GM06990 (cell line): ENCODE data around the gene HMCES.

Experiments
- DNase-seq: peaks from one replicate; pipeline ENCODE4 v3.0.0-alpha.2; 2011; ENCODE audit not compliant: insufficient read length; ENCODE audit errors: extremely low read depth
- H3K27me3 ChIP-seq: replicated peaks from 2 replicates; pipeline ENCODE4 v1.6.0; 2011; ENCODE audit warnings: low read length; ENCODE audit not compliant: control insufficient read depth, insufficient read depth
- H3K36me3 ChIP-seq: 2 replicates; pipeline ENCODE4 v1.5.1; 2011; ENCODE audit warnings: low read length; ENCODE audit not compliant: control insufficient read depth, insufficient read depth
- H3K4me3 ChIP-seq: replicated peaks from 2 replicates; pipeline ENCODE4 v1.5.1; 2011; ENCODE audit warnings: low read depth, mild to moderate bottlenecking, control low read depth, low read length
- TF ChIP-seq, protein P1 (sequence below): IDR thresholded peaks from 2 replicates; pipeline ENCODE4 v1.5.1; 2011; ENCODE audit warnings: low read length, control low read depth, mild to moderate bottlenecking, inconsistent platforms; ENCODE audit not compliant: insufficient read depth, poor library complexity, severe bottlenecking

HMCES gene

DNA sequence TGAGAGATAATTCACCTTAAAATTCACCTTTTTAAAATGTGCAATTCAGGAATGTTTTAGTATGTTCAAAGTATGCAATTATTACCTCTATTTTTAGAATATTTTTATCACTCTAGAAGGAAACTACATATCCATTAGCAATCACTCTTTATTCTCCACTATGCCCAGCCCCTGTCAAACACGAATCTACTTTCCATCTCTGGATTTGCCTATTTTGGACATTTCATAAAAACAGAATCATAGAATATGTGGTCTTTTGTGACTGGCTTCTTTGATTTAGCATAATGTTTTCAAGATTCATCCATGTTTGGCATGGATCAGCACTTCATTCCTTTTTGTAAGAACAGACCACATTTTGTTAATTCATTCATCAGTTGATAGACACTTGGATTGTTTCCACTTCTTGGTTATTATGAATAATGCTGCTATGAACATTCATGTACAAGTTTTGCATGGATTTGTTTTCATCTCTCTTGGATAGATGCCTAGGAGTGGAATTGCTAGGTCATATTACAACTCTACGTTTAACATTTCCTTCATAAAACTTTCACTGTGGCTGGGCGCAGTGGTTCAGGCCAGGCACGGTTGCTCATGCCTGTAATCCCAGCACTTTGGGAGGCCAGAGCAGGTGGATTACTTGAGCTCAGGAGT, 12.7 kb downstream of the HMCES start:
- DNase-seq, result no peak
- TF ChIP-seq, protein P1, sequence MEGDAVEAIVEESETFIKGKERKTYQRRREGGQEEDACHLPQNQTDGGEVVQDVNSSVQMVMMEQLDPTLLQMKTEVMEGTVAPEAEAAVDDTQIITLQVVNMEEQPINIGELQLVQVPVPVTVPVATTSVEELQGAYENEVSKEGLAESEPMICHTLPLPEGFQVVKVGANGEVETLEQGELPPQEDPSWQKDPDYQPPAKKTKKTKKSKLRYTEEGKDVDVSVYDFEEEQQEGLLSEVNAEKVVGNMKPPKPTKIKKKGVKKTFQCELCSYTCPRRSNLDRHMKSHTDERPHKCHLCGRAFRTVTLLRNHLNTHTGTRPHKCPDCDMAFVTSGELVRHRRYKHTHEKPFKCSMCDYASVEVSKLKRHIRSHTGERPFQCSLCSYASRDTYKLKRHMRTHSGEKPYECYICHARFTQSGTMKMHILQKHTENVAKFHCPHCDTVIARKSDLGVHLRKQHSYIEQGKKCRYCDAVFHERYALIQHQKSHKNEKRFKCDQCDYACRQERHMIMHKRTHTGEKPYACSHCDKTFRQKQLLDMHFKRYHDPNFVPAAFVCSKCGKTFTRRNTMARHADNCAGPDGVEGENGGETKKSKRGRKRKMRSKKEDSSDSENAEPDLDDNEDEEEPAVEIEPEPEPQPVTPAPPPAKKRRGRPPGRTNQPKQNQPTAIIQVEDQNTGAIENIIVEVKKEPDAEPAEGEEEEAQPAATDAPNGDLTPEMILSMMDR, result no peak
- Histone ChIP-seq H3K4me3 (no peak overlapping the region), H3K36me3 (peaks cover 2% of the 10 kb centered on the region; the same call in 1 of the 2 replicates), H3K27me3 (no peaks in the 10 kb centered on the region)

DNA sequence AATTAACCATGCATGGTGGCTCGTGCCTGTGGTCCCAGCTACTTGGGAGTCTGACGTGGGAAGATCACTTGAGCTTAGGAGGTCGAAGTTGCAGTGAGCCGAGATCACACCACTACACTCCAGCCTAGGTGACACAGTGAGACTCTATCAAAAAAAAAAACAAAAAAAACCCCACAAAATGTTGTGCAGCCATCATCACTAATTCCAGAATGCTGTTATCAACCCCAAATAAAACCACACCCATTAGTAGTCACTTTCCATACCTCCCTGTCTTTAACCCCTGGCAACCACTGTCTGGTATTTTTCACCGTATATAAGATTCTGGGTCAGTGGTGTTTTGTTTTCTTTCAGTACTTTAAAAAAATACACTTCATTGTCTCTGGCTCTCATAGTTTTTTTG, 16.6 kb downstream of the HMCES start:
- peaks cover 1% of the 10 kb centered on the region; the same call in 1 of the 2 replicates for H3K36me3 ChIP-seq
- no peak for DNase-seq
- TF ChIP-seq, protein P1, result no peak
- no peaks in the 10 kb centered on the region for H3K27me3 ChIP-seq
- no peak overlapping the region for H3K4me3 ChIP-seq

GRCh38 chr3:129304146-129304961, 25.7 kb downstream of the HMCES start:
- TF ChIP-seq, protein P1, result no peak
- H3K36me3 ChIP-seq, result peaks cover 4% of the 10 kb centered on the region
- no peak for DNase-seq

DNA sequence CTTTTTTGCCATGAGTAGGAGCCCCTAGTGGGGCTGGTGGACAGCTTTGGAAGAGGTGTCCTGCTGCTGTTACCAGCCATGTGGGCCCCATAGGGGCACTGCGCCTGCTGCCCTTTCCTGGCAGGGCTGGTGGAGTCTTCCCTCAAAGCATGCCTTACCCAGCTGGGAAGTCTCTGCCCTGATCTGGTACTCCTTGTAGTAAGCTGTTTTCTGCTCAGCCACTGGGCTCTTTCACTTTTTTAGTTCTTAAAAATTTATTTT, 26.2 kb downstream of the HMCES start:
- H3K27me3 ChIP-seq, result no peaks in the 10 kb centered on the region
- TF ChIP-seq, protein P1, result no peak
- H3K36me3 ChIP-seq, result peaks cover 4% of the 10 kb centered on the region
- no peak overlapping the region for H3K4me3 ChIP-seq
- DNase-seq, result no peak

More at GRCh38 chr3:129304146-129304961, 25.7 kb downstream of the HMCES start:
- Histone ChIP-seq H3K4me3 (no peak overlapping the region), H3K27me3 (no peaks in the 10 kb centered on the region)

GRCh38 chr3:129305592-129306091, 27.0 kb downstream of the HMCES start:
- H3K36me3 ChIP-seq, result peaks cover 4% of the 10 kb centered on the region
- H3K4me3 ChIP-seq, result no peak overlapping the region; the same call in 1 of the 2 replicates
- no peak for DNase-seq
- no peaks in the 10 kb centered on the region for H3K27me3 ChIP-seq
- TF ChIP-seq, protein P1, result no peak
